Measurements from ENCODE around the gene MAPT.
"Not testable (repeated sequence)": the region's sequence is repeated elsewhere in the genome, so short reads cannot be mapped to it uniquely, and the experiment has no call there.

The MAPT gene

GRCh38 chr17:46008591-46008990 lies 114.2 kb downstream of the MAPT start:
- Mint-ChIP-seq H3K36me3 (ENCODE audit: low read depth) (no peaks in the 10 kb centered on the region), H3K4me1 (ENCODE audit: low read depth) (no peaks in the 10 kb centered on the region), H3K4me3 (no peak overlapping the region), H3K9me3 (no peaks in the 10 kb centered on the region), H3K27ac (no peak overlapping the region), H3K27me3 (peaks cover 4% of the 10 kb centered on the region)

- Mint-ChIP-seq H3K27me3 (peaks cover 4% of the 10 kb centered on the region), H3K9me3 (no peaks in the 10 kb centered on the region), H3K4me1 (ENCODE audit: low read depth) (no peaks in the 10 kb centered on the region), H3K36me3 (ENCODE audit: low read depth) (no peaks in the 10 kb centered on the region), H3K4me3 (no peak overlapping the region), H3K27ac (no peak overlapping the region)
Observed at GRCh38 chr17:46009681-46010596, 115.6 kb downstream of the MAPT start.

- peaks cover 4% of the 10 kb centered on the region for H3K27me3 Mint-ChIP-seq
- H3K9me3 Mint-ChIP-seq, result no peaks in the 10 kb centered on the region
- H3K36me3 Mint-ChIP-seq (ENCODE audit: low read depth), result no peaks in the 10 kb centered on the region
- H3K27ac Mint-ChIP-seq, result no peak overlapping the region
- H3K4me3 Mint-ChIP-seq, result no peak overlapping the region
- no peaks in the 10 kb centered on the region for H3K4me1 Mint-ChIP-seq (ENCODE audit: low read depth)
Observed at GRCh38 chr17:46010597-46011186, 116.3 kb downstream of the MAPT start.

GRCh38 chr17:46011711-46012505 lies 117.6 kb downstream of the MAPT start:
- Mint-ChIP-seq H3K9me3 (no peaks in the 10 kb centered on the region), H3K27ac (no peak overlapping the region), H3K4me1 (ENCODE audit: low read depth) (no peaks in the 10 kb centered on the region), H3K4me3 (no peak overlapping the region), H3K27me3 (no peaks in the 10 kb centered on the region), H3K36me3 (ENCODE audit: low read depth) (no peaks in the 10 kb centered on the region)

- no peaks in the 10 kb centered on the region for H3K9me3 Mint-ChIP-seq
- H3K4me1 Mint-ChIP-seq (ENCODE audit: low read depth), result no peaks in the 10 kb centered on the region
- H3K27ac Mint-ChIP-seq, result peak overlapping the region; percentile 24
- H3K27me3 Mint-ChIP-seq, result no peaks in the 10 kb centered on the region
- H3K4me3 Mint-ChIP-seq, result no peak overlapping the region
- H3K36me3 Mint-ChIP-seq (ENCODE audit: low read depth), result no peaks in the 10 kb centered on the region
Observed at GRCh38 chr17:46012506-46013079, 118.2 kb downstream of the MAPT start.

- Mint-ChIP-seq H3K4me3 (no peak overlapping the region), H3K4me1 (ENCODE audit: low read depth) (no peaks in the 10 kb centered on the region), H3K9me3 (no peaks in the 10 kb centered on the region), H3K27ac (peak overlapping the region; percentile 24), H3K36me3 (ENCODE audit: low read depth) (no peaks in the 10 kb centered on the region), H3K27me3 (no peaks in the 10 kb centered on the region)
Observed at GRCh38 chr17:46013127-46013501, 118.8 kb downstream of the MAPT start.

- no peaks in the 10 kb centered on the region for H3K9me3 Mint-ChIP-seq
- no peaks in the 10 kb centered on the region for H3K27me3 Mint-ChIP-seq
- H3K36me3 Mint-ChIP-seq (ENCODE audit: low read depth), result no peaks in the 10 kb centered on the region
- peaks cover 5% of the 10 kb centered on the region for H3K4me1 Mint-ChIP-seq (ENCODE audit: low read depth)
- H3K4me3 Mint-ChIP-seq, result no peak overlapping the region
- no peak overlapping the region for H3K27ac Mint-ChIP-seq
Observed at GRCh38 chr17:46013502-46014165, 119.3 kb downstream of the MAPT start.

- not testable (repeated sequence) for H3K27me3 Mint-ChIP-seq; H3K9me3 Mint-ChIP-seq; H3K4me3 Mint-ChIP-seq; H3K36me3 Mint-ChIP-seq (ENCODE audit: low read depth)
- H3K4me1 Mint-ChIP-seq (ENCODE audit: low read depth), result peaks cover 30% of the 10 kb centered on the region
- H3K27ac Mint-ChIP-seq, result peak overlapping the region; percentile 92
Observed at GRCh38 chr17:46019408-46019925, 125.1 kb downstream of the MAPT start.

- H3K27ac Mint-ChIP-seq, result peak overlapping the region; percentile 92
- H3K4me3 Mint-ChIP-seq, result peak overlapping the region; percentile 44
- H3K4me1 Mint-ChIP-seq (ENCODE audit: low read depth), result peaks cover 30% of the 10 kb centered on the region
- H3K9me3 Mint-ChIP-seq, result no peaks in the 10 kb centered on the region
- H3K36me3 Mint-ChIP-seq (ENCODE audit: low read depth), result no peaks in the 10 kb centered on the region
- H3K27me3 Mint-ChIP-seq, result no peaks in the 10 kb centered on the region
Observed at GRCh38 chr17:46020023-46020761, 125.8 kb downstream of the MAPT start.

GRCh38 chr17:46020998-46021397 lies 126.6 kb downstream of the MAPT start:
- peak overlapping the region; percentile 92 for H3K27ac Mint-ChIP-seq

GRCh38 chr17:46023366-46023765 lies 129.0 kb downstream of the MAPT start:
- not testable (repeated sequence) for H3K27ac Mint-ChIP-seq; H3K9me3 Mint-ChIP-seq; H3K27me3 Mint-ChIP-seq; H3K4me3 Mint-ChIP-seq; H3K36me3 Mint-ChIP-seq (ENCODE audit: low read depth)
- H3K4me1 Mint-ChIP-seq (ENCODE audit: low read depth), result peaks cover 35% of the 10 kb centered on the region

More at GRCh38 chr17:46020998-46021397, 126.6 kb downstream of the MAPT start:
- Mint-ChIP-seq H3K4me1 (ENCODE audit: low read depth) (peaks cover 30% of the 10 kb centered on the region), H3K9me3 (no peaks in the 10 kb centered on the region), H3K4me3 (no peak overlapping the region), H3K36me3 (ENCODE audit: low read depth) (peaks cover 4% of the 10 kb centered on the region), H3K27me3 (no peaks in the 10 kb centered on the region)

- H3K9me3 Mint-ChIP-seq, result no peaks in the 10 kb centered on the region
- H3K36me3 Mint-ChIP-seq (ENCODE audit: low read depth), result peaks cover 7% of the 10 kb centered on the region
- peaks cover 30% of the 10 kb centered on the region for H3K4me1 Mint-ChIP-seq (ENCODE audit: low read depth)
- H3K27ac Mint-ChIP-seq, result no peak overlapping the region
- no peaks in the 10 kb centered on the region for H3K27me3 Mint-ChIP-seq
- H3K4me3 Mint-ChIP-seq, result no peak overlapping the region
Observed at GRCh38 chr17:46023783-46024388, 129.5 kb downstream of the MAPT start.

GRCh38 chr17:46024590-46024989 lies 130.2 kb downstream of the MAPT start:
- no peak overlapping the region for H3K4me3 Mint-ChIP-seq
- peaks cover 29% of the 10 kb centered on the region for H3K4me1 Mint-ChIP-seq (ENCODE audit: low read depth)
- no peaks in the 10 kb centered on the region for H3K27me3 Mint-ChIP-seq
- H3K27ac Mint-ChIP-seq, result no peak overlapping the region
- no peaks in the 10 kb centered on the region for H3K9me3 Mint-ChIP-seq
- peaks cover 14% of the 10 kb centered on the region for H3K36me3 Mint-ChIP-seq (ENCODE audit: low read depth)
